OCI-LY7 (cell line): ENCODE results near the gene SLC2A6.

Experiments used
- CTCF ChIP-seq: fragments of 200-600 bp; sonication (generic); conservative IDR thresholded peaks from 2 replicates; pipeline ENCODE4 v1.5.1; 2014; ENCODE audit warnings: mild to moderate bottlenecking, antibody characterized with exemption, low read length, moderate library complexity, mixed read lengths
- EZH2phosphoT487 ChIP-seq: fragments of 200-600 bp; sonication (generic); IDR thresholded peaks from 2 replicates; pipeline ENCODE4 v1.6.1; 2018; ENCODE audit warnings: low read depth, borderline replicate concordance, mild to moderate bottlenecking, mixed run types, antibody characterized with exemption, low read length, moderate library complexity, mixed read lengths

DNA sequence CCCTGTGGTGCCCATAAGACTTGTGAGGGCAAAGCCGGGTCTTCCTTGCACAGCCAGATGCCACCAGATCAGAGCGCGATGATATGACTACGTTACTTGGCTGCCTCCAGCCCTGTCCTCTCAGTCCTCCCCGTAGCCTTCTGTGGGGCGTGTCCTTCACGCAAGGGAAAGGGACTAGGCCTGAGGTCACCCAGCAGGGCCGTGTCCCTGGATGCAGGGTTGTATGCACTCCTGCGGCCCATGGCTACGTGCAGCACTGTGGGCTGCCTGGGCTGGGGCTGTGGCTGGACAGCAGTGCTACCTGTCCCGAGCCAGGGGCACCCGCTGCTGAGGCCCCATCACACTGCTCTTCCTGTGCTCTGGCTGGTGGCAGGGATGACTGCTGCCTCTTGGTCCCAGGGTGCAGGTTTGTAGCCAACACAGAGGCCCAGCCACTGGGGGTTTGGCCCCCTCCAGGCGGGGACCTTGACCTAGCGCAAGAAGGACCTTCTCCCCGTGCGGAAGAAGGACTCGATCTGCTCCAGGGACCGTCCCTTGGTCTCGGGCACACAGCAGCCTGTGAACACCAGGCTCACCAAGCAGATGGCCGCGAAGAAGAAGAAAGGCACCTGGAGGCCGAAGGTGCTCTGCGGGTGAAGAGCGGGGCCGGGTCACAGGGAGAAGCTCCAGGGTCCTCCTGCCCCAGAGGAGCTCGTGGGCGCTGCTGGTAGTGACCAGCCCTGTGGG, 7.2 kb downstream of the SLC2A6 start:
- TF ChIP-seq CTCF (no peak), EZH2phosphoT487 (no peak)
